ENCODE results near the gene ZNF37A.

- TF ChIP-seq POLR2A (IDR thresholded peaks at IDR 0.05; ENCODE audit: low read depth, low read length) (no peak), SPI1 (IDR thresholded peaks at IDR 0.05; ENCODE audit: low read depth, low read length) (no peak), POLR2AphosphoS5 (IDR thresholded peaks at IDR 0.05; ENCODE audit: low read depth, low read length) (no peak), TAF1 (IDR thresholded peaks at IDR 0.05; ENCODE audit: low read depth, low read length) (no peak)
These were observed 17.4 kb upstream of the ZNF37A start for GRCh38 chr10:38076687-38077086.

All from GM12891 (cell line).